ENCODE measurements around the gene IFNGR1. TPM values are rescaled to one million over a fixed set of nuclear protein-coding genes. Genes with fewer than 3 reads are reported as not detected.

Gene IFNGR1
- total RNA-seq, 1 experiment from 2014 or later, result 18.4 TPM

GRCh38 chr6:137190583-137191094 is 28.5 kb downstream of the IFNGR1 start:
- DNase-seq (ENCODE audit: low spot score), result no peak
- ChIA-PET CTCF (no interaction called here), POLR2A (ENCODE audit: low non-redundant PET) (no interaction called here)
- no peaks in the 10 kb centered on the region for H3K4me1 ChIP-seq (ENCODE audit: insufficient read depth, low read length, poor library complexity, severe bottlenecking)
- no peaks in the 10 kb centered on the region for H3K27me3 ChIP-seq (replicated peaks; ENCODE audit: insufficient read depth, low read depth, low read length, poor library complexity)
- BruUV-seq (replicated peaks), result no TSS peak
- H3K9me3 ChIP-seq (ENCODE audit: low read depth, low read length, poor library complexity, severe bottlenecking), result peaks cover 26% of the 10 kb centered on the region
- H3K27ac ChIP-seq (ENCODE audit: low read depth, low read length, poor library complexity, severe bottlenecking), result no peak overlapping the region
- H3K36me3 ChIP-seq (ENCODE audit: insufficient read depth, low read length, poor library complexity, severe bottlenecking), result no peaks in the 10 kb centered on the region
- intact Hi-C loops (cut with micrococcal nuclease; ENCODE audit: unreplicated experiment), result no loop called here
- no peak for TF ChIP-seq CTCF (conservative IDR thresholded peaks at IDR 0.05; ENCODE audit: low read depth, low read length)
- TF ChIP-seq EZH2 (IDR thresholded peaks at IDR 0.05; ENCODE audit: borderline replicate concordance, low read depth, low read length, poor library complexity, severe bottlenecking), result no peak
- no peak overlapping the region for H3K4me3 ChIP-seq (ENCODE audit: low read depth, low read length, poor library complexity, severe bottlenecking)

GRCh38 chr6:137188855-137189254 is 30.3 kb downstream of the IFNGR1 start:
- H3K4me1 ChIP-seq (ENCODE audit: insufficient read depth, low read length, poor library complexity, severe bottlenecking), result no peaks in the 10 kb centered on the region
- H3K27ac ChIP-seq (ENCODE audit: low read depth, low read length, poor library complexity, severe bottlenecking), result no peak overlapping the region
- intact Hi-C loops (cut with micrococcal nuclease; ENCODE audit: unreplicated experiment), result no loop called here
- no peak for TF ChIP-seq CTCF (conservative IDR thresholded peaks at IDR 0.05; ENCODE audit: low read depth, low read length)
- DNase-seq (ENCODE audit: low spot score), result peak; percentile 23
- ChIA-PET CTCF (no interaction called here), POLR2A (ENCODE audit: low non-redundant PET) (no interaction called here)
- no peaks in the 10 kb centered on the region for H3K36me3 ChIP-seq (ENCODE audit: insufficient read depth, low read length, poor library complexity, severe bottlenecking)
- no peak overlapping the region for H3K4me3 ChIP-seq (ENCODE audit: low read depth, low read length, poor library complexity, severe bottlenecking)
- no peaks in the 10 kb centered on the region for H3K27me3 ChIP-seq (replicated peaks; ENCODE audit: insufficient read depth, low read depth, low read length, poor library complexity)
- peaks cover 36% of the 10 kb centered on the region for H3K9me3 ChIP-seq (ENCODE audit: low read depth, low read length, poor library complexity, severe bottlenecking)
- BruUV-seq (replicated peaks), result no TSS peak

- ChIA-PET CTCF (no interaction called here), POLR2A (ENCODE audit: low non-redundant PET) (no interaction called here)
- no peak for TF ChIP-seq EZH2 (IDR thresholded peaks at IDR 0.05; ENCODE audit: borderline replicate concordance, low read depth, low read length, poor library complexity, severe bottlenecking)
- no peak for TF ChIP-seq CTCF (conservative IDR thresholded peaks at IDR 0.05; ENCODE audit: low read depth, low read length)
- no peak for DNase-seq (ENCODE audit: low spot score)
- H3K4me1 ChIP-seq (ENCODE audit: insufficient read depth, low read length, poor library complexity, severe bottlenecking), result no peaks in the 10 kb centered on the region
- H3K27me3 ChIP-seq (replicated peaks; ENCODE audit: insufficient read depth, low read depth, low read length, poor library complexity), result no peaks in the 10 kb centered on the region
- intact Hi-C loops (cut with micrococcal nuclease; ENCODE audit: unreplicated experiment), result no loop called here
- H3K36me3 ChIP-seq (ENCODE audit: insufficient read depth, low read length, poor library complexity, severe bottlenecking), result no peaks in the 10 kb centered on the region
- no peak overlapping the region for H3K4me3 ChIP-seq (ENCODE audit: low read depth, low read length, poor library complexity, severe bottlenecking)
- no TSS peak for BruUV-seq (replicated peaks)
- H3K27ac ChIP-seq (ENCODE audit: low read depth, low read length, poor library complexity, severe bottlenecking), result no peak overlapping the region
- H3K9me3 ChIP-seq (ENCODE audit: low read depth, low read length, poor library complexity, severe bottlenecking), result peaks cover 59% of the 10 kb centered on the region
These were observed 33.9 kb downstream of the IFNGR1 start for GRCh38 chr6:137185290-137185689.
